MM.1S (cell line): ENCODE results near the gene RERE.

Experiments
- EZH2 ChIP-seq: fragments of 300-600 bp; sonication (generic); optimal IDR thresholded peaks from 2 replicates; pipeline ENCODE3; 2017; ENCODE audit warnings: low read depth, mild to moderate bottlenecking, antibody characterized with exemption, low read length, mixed read lengths
- EZH2phosphoT487 ChIP-seq: fragments of 300-600 bp; sonication (generic); IDR thresholded peaks from 2 replicates; pipeline ENCODE4 v1.6.1; 2018; ENCODE audit warnings: antibody characterized with exemption, low read length
- TF ChIP-seq, protein P1 (sequence below): fragments of 300-600 bp; sonication (generic); IDR thresholded peaks from 2 replicates; pipeline ENCODE4 v1.5.1; 2016; ENCODE audit warnings: antibody characterized with exemption, low read length, mixed read lengths

GRCh38 chr1:8518490-8518801, 299.0 kb downstream of the RERE start:
- TF ChIP-seq, protein P1, sequence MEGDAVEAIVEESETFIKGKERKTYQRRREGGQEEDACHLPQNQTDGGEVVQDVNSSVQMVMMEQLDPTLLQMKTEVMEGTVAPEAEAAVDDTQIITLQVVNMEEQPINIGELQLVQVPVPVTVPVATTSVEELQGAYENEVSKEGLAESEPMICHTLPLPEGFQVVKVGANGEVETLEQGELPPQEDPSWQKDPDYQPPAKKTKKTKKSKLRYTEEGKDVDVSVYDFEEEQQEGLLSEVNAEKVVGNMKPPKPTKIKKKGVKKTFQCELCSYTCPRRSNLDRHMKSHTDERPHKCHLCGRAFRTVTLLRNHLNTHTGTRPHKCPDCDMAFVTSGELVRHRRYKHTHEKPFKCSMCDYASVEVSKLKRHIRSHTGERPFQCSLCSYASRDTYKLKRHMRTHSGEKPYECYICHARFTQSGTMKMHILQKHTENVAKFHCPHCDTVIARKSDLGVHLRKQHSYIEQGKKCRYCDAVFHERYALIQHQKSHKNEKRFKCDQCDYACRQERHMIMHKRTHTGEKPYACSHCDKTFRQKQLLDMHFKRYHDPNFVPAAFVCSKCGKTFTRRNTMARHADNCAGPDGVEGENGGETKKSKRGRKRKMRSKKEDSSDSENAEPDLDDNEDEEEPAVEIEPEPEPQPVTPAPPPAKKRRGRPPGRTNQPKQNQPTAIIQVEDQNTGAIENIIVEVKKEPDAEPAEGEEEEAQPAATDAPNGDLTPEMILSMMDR = no peak
- no peak for TF ChIP-seq EZH2phosphoT487
- TF ChIP-seq EZH2 = no peak
